ENCODE data around the gene ANKRD53.

The ANKRD53 gene

DNA sequence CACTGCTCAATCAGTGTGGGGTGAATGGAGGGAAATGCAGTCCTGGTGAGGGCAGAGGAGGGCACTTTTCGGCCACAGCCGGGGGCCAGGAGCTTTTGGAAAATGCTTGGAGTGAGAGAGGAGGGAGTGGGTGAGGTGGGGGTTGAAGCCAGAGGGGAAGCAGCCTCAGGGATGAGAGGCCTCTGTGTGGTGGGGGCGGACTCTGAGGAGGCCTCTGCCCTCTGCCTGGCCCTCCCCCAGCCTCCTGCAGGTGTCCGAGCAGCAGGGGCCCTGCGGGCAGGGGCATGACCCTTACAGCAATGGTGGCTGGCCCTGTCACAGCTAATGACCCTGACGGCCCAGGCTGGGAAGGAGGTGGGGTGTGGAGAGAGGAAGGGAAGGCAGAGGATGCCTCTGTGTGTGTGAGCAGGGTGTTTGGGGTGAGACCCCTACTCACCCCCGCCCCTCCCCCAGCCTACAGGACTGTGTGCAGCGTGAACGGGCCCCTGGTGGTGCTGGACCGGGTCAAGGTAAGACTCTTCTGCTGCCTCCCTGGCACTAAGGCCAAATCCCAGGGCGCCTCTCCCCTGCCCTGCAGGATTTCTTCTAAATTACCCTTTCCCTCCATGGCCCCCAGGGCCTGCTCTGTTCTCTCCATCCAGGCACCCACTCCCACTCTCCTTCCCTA is 35.1 kb upstream of the ANKRD53 start:
- no peak for DNase-seq

DNA sequence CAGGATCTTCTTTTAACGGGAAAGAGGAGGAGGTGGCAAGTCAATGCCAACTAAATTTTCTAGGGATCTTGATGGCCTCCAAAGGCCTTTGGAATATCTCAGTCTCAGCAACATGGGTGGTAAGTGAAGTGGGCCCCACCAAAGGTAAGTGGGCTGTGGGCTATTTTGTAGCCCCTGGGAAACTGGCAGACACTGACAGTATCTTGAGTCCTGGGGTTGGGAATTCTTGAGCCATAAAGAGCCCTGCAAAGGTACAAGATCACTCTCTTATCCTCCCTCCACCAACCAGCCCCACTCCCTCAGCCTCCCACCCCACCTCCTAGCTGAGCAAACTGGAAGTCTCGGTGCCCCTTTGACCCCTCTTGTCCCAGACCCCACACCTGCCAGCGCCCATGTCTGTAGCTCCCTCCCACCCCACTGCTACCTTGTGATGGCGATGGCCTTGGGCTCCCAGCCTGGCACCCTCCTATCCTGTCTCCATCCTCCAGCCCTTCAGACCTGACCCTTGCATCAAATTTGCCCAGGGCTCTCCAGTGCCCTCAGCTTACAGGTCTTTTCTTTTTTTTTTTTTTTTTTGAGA is 34.2 kb upstream of the ANKRD53 start:
- DNase-seq, result no peak

DNA sequence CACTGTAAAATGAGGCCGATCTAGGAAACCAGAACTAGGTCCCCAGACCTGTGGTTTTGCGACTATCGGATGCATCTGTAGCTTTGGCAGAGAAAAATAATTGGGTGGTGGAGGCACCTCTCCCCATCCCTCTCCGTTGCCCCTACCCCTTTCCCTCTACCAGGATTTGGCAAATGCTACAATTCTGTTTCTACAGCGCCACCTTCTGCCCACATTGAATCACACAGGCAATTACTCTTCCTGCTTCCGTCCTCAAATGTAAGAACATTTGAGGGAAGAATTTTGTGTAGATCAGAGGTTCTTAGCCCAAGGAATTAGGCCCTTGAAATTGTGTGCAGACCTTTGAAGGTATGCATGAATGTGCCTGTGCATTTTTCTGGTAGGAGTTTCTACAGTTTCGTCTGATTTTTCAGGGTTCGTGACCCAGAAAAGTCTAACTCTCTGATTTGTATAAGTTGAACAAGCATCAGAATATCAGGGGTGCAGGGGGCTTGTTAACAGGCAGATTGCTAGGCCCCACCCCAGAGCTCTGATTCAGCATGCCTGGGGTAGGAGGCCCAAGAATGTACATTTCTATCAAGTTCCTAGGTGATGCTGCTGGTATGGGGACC is 31.5 kb upstream of the ANKRD53 start:
- peak; percentile 71 to 79 (median 74) for DNase-seq

DNA sequence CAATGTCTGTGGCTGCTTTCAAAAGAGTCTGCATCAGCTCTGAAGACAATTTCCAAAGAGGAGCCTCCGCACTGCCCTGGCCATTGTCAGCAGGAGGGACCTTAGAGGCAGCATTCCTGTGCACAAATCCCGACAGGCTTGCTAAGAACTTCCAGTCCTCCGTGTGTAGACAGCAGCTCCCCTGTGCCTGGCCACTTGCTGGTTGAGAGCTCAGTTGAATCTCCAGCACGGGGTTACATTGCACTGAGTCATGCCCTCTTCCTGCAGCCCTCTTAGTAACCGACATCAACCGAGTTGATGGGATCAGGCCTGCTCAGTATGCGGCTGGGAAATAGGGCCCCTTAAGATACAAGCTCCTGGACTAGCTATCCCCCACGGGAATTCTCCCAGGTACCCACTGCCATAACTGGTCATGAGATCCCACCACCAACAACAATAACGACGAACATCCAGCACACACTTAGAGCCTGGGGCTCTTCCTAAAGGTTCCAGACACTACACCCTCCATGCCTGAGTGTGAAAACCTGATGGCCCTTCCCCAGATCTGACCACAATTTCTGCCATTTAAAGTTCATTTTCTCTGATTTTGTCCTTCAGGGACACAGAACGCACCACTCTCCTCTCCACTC is 30.8 kb upstream of the ANKRD53 start:
- peak; percentile 25 to 34 (median 29) for DNase-seq

DNA sequence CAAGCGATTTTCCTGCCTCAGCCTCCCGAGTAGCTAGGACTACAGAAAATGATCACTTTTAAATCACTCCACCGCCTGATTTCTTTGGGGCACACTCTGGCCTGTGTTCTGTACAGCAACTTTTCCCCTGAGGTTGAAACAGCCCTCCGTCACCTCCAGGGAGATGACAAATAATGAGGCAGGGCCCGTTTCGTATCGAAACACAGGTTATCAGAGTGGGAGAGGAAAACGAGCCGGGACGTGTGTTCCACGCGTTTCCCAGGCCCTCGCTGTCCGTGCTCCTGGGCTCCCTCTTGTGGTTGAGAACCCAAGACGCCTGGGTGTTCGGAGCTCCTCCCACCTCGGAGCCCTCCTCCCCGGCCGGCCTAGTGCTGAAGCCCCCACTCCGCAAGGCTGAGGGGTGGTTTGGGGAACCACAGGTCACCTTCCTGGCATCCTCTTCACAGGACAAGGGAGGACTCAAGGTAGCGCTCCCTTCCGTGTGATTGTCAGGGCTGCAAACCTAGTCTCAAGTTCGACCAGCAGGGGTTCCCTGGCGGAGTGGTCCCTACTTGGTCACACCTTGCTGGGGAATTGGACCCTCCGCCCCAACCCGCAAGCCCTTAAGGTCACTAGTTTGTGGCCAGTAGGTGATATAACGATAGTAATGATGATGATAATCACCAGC is 30.0 kb upstream of the ANKRD53 start:
- peak; percentile 80 to 91 (median 87) for DNase-seq

DNA sequence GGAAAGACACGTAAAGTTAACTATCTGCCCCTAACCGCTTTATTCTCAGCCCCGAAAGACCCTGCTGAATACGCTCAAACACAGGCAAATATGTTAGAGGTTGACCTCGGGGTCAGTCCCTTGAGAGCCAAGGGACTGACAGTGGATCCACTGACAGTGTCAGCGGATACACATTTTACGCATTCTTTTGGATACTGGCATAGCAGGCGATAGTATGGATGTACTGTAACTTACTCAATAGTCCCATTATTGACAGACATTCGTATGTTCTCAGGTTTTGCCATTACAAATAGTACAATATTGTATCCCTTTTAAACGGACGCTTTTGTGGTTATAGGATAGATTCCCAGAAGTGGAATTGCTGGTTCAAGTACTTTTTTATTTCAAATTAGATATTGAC is 29.3 kb upstream of the ANKRD53 start:
- no peak for DNase-seq

DNA sequence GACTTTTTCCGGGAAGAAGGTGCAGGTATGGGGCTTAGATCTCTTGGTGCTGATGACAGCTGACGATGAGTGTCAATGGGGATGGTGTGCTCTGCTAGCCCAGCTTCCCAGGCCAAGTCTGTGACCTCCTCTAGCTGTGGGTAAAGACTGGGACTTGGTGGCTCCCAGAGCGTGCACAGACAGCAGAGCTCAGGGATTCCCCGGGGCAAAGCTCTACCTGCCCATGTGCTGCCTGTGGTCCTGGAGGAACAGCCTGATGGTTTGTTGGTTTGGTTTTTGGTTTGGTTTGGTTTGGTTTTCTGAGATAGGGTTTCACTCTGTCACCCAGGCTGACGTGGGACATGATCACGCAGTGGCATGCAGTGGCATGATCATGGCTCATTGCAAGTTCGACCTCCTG is 23.5 kb upstream of the ANKRD53 start:
- no peak for DNase-seq

DNA sequence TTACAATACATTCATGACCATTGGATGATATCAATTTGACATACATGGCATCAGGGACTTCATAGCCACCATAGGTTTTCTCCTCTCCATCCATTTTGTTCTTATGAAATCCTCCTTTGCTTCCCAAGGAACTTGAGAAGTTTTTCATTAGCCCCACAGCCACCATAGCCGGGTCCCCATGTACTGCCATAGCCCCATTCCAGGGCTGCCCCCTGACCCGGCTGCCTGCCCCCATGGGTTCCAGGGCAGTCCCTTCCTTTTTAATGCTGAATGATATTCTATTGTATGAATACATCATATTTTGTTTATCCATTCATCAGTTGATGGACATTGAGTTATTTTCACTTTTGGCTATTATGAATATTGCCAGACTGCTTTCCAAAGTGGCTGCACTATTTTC is 22.3 kb upstream of the ANKRD53 start:
- no peak for DNase-seq

DNA sequence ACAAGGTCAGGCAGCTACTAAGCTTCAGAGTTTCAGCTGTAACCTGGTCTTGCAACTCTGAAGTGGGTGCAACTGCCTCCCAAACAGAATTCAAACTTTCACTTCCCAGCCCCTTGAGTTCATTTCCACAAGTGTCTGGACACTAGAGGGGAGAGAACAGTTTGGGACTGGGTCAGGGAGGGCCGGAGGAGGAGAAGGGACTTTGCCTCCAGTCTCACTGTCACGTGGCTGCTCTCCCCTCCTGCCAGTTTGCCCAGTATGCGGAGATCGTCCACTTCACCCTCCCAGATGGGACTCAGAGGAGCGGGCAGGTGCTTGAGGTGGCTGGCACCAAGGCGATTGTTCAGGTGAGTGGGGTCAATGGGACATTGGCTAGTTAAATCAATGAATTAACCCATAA is 20.6 kb upstream of the ANKRD53 start:
- DNase-seq, result no peak

DNA sequence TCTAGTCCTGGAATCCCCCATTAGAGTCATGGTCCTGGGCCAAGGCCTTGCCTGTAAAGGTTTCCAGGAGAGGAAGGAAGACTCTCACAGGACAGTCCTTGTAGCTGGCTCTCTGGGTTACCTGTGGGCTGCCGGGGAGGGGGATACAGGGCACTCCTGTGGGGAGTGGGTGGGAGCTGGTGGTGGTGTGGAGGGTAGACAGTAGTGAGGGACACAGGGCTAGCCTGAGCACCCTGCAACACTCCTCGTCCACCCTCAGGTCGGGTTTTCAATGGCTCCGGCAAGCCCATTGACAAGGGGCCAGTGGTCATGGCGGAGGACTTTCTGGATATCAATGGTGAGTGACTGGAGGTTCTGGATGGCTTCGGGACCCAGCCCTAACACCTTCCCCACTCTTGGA is 19.7 kb upstream of the ANKRD53 start:
- DNase-seq, result no peak

DNA sequence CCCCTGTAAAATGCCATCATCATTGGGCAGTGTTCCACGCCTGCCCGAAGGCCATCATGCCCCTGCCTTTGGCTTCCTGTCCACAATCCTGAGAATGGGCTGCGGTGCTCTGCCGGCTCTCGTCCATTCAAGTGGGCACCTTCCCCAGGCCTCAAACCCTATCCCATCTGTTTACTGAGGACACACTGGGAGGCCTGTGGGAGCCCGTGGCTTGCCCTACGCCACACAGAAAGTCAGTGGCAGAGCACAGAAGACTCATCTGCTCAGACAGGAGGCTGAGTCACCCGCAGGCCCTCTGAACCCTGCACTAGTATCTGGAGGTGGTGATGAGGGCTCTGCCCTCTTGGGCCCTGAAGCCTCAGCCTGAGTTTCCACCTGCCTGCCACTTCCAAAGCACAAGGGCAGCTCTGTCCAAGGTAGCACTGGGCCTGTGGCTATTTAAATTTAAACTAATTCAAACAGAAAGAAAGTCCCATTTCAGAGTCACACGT is 19.1 kb upstream of the ANKRD53 start:
- DNase-seq, result no peak

DNA sequence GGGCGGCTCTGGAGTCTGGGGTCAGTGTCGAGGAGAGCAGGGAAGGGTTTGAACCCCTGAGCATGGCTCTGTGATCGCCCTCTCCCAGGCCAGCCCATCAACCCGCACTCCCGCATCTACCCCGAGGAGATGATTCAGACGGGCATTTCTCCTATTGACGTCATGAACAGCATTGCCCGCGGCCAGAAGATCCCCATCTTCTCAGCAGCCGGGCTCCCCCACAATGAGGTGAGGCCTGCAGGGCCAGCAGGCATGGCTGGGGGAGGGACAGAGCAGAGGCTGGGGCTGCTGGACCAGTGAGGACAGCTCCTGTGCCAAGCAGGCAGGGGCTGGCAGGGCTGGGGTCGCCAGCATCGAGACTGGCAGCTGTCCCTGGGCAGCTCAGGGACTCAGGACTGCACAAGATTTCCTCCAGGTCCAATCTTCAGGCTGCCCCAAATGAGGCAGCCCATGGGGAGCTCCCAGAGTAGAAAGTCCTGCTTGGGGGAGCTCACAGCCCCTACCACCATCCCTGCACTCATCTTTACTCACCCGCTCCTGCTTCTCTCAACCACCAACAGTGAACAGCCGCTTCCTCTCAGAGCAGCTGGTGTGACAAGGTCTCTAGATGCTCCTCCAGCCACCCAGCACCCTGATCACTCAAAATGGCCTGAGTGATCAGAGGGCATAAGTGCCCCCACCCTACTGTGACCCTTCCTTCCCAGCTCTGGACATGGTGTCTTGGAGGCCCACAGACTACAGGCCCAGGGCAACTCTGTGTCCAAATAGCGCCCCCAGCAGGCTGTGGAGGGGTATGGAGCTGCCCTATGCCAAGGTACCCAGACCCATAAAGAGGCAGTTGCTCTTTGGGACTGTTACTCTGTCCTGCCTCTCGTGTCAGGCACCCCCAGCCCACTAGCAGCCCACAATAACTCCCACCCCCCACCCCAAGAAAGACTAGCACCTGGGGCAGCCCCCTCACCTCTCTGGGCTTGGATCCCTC is 18.3 kb upstream of the ANKRD53 start:
- DNase-seq, result no peak

DNA sequence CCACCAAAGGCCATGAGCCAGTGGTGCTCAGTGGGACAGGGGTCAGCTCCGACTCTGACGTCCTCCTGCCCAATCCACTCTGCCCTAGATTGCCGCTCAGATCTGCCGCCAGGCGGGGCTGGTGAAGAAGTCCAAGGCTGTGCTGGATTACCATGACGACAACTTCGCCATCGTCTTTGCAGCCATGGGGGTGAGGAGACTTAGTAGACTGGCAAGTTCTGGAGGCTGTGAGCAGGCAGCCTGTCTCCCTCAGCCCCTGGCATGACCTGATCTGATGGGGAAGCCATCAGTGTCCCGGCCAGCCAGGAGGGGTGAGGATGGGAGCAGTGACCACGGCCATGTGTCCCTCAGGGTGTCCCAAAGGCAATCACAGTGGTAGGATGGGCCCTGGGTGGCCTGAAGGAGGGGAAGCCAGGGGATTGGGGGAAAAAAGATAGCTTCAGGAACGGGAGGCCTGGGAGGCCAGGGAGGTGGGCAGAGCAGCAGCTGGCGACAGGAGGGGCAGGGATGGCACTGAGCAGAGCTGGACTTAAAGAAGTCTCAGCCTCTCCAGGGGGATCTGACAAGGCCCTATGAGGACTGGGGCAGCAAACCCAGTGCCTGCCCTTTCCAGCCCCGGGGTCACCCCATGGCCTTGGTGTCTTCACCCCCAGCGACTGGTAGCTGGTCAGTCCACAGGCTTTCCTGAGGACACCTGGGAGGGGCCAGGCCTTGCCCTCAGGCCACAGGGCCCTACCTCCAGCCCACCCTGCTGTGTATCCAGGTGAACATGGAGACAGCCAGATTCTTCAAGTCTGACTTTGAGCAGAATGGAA is 17.4 kb upstream of the ANKRD53 start:
- DNase-seq, result no peak

DNA sequence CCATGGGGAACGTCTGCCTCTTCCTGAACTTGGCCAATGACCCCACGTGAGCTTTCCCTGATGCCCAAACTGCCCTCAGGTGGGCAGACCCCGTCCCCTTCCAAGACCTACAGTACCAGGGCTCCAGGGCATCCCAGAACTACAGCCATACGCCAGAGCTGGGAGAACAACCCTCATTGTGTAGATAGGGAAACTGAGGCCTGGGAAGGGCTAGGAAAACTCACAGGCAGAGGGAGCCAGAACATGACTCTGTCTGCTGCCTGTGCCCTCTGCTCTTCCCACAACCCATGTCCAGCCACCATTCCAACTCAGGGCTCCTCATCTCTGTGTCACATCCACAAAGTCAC is 16.8 kb upstream of the ANKRD53 start:
- no peak for DNase-seq

DNA sequence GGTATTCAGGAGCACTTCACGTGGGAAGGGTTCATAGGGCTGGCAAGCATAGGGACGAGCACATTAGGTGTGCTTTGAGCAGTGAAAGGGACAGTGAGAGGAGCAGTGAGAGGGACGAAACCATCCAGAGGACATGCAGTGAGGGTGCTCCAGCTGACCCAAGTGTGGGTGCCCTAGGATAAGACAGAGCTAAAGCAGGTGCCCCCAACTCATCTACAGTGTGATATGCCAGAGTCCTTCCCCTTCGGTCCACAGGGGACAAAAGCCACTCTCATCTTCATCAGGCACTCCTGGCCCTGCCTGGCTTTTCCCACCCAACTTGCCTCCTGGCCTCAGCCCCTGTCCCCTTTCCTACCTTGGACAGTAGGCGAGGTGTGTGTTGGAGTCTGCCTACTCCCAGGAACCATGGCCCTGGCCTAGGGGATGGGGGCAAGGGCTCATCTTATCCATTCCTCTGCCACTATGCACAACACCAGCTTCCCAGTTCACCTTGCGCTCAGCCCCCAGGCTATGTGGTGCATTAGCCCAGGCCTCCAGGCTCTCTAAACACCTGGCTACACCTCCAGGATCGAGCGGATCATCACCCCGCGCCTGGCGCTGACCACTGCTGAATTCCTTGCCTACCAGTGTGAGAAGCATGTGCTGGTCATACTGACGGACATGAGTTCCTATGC is 16.1 kb upstream of the ANKRD53 start:
- DNase-seq, result no peak

DNA sequence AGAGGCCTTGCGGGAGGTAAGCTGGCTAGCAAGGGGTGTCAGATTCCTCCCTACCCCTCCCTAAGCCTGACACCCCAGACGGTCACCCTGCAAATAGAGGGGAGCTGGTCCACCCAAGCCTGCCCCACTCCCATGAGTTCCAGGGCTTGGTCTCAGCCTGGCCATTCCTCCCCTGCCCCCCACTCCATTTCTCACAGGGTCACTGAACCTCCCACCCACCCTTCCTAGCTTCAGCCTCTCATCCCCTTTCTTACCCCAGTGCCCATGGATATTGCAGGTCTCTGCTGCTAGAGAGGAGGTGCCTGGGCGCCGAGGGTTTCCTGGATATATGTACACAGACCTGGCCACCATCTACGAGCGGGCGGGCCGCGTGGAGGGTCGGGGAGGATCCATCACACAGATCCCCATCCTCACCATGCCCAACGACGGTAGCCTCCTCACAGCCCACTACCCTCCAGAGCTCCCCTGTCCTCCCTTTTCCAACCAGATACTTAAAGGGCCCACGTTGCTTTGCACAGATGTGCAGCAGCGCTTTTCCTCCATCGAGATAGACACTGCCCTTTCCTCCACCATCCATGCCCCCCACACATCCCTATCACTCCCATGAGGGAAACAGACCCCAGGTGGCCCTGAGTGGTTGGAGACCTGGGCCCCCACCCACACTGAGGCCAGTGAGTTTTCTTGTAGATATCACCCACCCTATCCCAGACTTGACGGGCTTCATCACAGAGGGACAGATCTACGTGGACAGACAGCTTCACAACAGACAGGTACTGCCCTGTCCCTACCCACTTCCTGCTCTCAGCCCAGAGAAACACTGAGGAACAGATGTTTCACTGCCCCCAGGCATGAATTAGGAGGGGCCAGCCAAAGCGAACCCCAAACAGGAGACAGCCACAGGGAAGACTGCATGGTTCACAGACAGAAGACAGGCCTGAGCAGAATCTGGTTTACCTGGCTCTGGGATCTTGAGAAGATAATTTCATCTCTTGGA is 15.2 kb upstream of the ANKRD53 start:
- DNase-seq, result no peak

DNA sequence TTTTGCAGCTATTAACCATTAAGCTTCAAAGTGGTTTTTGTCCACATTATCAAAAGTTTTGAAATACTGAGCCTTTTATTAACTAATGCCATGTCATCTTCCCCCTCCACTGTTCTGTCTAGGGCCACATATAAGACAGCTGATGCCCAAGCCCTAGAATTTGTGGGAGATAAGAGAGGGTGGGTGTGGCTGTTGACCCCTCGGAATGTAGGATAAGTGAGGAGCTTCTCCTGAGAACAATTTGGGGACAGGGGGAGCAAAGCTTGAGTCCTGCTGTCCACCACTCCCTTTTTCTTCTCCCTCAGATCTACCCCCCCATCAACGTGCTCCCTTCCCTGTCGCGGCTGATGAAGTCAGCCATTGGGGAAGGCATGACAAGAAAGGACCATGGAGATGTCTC is 14.3 kb upstream of the ANKRD53 start:
- no peak for DNase-seq

DNA sequence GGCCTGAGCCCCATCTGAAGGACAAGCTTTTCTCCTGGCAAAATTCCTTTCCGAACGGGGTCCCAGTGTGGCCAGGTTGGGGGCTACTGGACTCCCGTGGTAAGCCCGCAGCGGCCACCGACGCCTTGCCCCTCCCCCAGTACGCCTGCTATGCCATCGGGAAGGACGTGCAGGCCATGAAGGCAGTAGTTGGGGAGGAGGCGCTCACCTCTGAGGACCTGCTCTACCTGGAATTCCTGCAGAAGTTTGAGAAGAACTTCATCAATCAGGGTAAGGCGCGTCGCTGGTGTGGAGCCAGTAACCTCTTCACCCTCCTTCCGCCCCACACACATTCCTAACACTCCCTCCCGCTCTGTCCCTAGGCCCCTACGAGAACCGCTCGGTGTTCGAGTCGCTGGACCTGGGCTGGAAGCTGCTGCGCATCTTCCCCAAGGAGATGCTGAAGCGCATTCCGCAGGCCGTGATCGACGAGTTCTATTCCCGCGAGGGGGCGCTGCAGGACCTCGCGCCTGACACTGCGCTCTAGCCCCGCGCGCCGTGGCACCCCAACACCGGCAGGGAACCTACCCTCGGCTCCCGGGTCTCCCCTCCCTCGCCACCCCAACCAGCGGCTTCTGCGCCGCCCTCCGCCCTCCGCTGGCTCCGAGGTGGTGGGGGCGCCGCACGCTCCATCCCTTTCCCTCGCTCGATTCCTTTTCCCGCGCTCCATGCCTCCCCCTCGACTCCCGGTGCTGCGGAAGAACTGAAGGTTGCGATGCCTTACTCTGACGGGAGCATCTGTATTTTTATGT is 13.6 kb upstream of the ANKRD53 start:
- DNase-seq, result peak; percentile 85 to 94 (median 88)

DNA sequence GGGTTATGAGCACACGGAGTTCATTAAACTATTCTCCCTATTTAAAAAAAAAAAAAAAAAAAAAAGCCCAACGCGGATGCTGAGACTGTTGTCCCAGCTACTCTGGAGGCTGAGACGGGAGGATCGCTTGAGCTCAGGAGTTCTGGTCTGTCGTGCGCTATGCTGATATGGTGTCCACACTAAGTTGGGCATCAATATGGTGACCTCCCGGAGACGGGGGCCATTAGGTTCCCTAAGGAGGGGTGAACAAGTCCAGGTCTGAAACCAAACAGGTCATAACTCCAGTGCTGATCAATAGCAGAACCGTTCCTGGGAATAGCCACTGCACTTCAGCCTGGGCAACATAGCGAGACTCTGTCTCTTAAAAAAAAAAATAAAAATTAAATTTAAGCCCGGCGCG is 12.9 kb upstream of the ANKRD53 start:
- DNase-seq, result no peak

Measured in suppressor macrophage treated with lipopolysaccharide for 1 hour (primary cell).